ENCODE measurements around the gene PLPPR3.
"Not testable (repeated sequence)": the region's sequence is repeated elsewhere in the genome, so short reads cannot be mapped to it uniquely, and the experiment has no call there.

The PLPPR3 gene

GRCh38 chr19:853614-854220 is 32.0 kb upstream of the PLPPR3 start:
- not testable (repeated sequence) for DNase-seq (ENCODE audit: low spot score)

DNA sequence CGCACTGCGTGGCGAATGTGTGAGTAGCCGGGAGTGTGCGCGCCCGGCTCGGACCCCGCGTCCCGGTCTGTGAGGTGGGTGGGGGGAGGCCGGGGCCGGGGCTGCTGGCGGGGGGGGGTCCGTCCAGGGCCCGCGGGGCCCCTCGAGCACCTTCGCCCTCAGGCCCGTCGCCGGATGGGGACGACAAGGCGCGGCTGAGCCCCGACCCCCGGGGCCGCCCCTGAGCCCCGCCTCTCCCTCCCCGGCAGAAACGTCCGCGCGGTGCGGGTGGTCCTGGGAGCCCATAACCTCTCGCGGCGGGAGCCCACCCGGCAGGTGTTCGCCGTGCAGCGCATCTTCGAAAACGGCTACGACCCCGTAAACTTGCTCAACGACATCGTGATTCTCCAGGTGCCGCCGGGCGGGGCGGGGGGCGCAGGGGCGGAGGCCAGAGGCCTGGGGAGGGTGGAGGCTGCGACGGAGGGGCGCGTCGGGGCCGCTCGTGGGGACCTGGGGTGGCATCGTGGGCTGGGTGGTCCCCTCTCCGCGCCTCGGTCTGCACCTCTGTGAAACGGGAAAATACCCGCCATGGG is 31.3 kb upstream of the PLPPR3 start:
- no peak for DNase-seq (ENCODE audit: low spot score)

- no peak for DNase-seq (ENCODE audit: low spot score)
Observed at GRCh38 chr19:852136-853013, 30.6 kb upstream of the PLPPR3 start, which contains the start of gene ELANE. ELANE (plus strand) TSS chr19:852303; CDS start chr19:852329, 26 bp downstream.

DNA sequence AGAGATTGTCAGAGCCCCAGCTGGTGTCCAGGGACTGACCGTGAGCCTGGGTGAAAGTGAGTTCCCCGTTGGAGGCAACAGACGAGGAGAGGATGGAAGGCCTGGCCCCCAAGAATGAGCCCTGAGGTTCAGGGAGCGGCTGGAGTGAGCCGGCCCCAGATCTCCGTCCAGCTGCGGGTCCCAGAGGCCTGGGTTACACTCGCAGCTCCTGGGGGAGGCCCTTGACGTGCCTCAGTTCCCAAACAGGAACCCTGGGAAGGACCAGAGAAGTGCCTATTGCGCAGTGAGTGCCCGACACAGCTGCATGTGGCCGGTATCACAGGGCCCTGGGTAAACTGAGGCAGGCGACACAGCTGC is 29.2 kb upstream of the PLPPR3 start:
- no peak for DNase-seq (ENCODE audit: low spot score)

DNA sequence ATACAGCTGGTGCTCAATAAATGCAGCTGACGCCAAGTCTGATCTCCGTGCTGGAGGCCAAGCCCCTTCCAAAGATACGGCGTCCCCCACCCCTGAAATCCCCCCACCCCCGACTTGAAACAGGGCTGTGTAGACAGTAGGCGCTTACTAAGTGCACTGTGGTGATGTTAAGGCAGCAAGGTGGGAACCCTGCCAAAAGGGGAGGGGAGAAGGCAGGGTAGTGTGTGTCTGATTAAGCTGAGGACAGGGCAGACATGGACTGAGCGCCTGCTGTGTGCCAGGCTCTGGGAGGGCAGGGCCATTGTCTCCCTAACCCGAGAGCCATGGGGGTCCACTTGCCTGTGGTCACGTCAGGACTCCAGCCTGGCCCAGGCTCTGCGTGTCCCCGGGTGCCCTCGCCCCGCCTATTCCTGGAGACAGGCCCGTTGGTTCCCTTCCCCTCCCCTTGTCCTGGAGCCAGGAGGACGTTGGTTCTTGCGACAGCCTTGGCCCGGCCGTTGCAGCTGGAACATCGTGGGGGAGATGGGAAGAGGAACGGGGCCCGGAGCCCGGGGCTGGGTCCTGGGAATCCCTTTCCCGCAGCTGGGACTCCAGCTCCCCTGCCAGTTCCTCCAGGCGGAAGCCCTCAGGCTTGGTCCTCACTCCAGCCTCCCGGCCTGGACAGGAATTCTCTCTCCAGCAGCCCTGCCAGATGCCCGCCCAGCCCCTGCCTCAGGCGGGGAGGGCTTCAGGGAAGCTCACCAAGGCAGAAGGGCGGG is 28.6 kb upstream of the PLPPR3 start:
- peak; percentile 95 for DNase-seq (ENCODE audit: low spot score)

GRCh38 chr19:849195-849594 is 27.4 kb upstream of the PLPPR3 start:
- DNase-seq (ENCODE audit: low spot score) = not testable (repeated sequence)

DNA sequence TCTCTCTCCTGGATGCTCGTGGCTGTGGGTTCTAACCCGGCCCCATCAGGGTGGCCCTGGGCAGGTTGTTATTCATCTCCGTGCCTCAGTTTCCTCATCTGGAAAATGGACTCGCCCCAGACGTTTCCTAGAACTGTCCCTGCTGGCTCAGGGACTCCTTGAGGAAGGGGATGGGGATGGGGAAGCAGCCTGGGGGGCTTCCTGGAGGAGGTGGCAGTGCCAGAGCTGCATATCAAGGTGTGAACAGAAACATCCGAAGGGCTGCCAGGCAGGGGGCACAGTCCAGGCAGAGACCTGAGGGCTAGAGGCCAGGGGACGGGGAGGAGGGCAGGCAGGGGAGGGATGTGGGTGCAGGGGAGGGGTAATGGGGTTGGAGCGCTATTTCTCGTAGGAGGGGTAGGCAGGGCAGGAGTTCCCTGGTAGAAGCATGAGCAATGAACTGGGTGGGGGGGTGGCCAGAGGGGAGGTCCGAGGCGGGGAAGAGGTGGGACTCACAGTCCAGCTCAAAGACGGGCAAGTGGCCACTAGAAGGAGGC is 26.7 kb upstream of the PLPPR3 start:
- no peak for DNase-seq (ENCODE audit: low spot score)

DNA sequence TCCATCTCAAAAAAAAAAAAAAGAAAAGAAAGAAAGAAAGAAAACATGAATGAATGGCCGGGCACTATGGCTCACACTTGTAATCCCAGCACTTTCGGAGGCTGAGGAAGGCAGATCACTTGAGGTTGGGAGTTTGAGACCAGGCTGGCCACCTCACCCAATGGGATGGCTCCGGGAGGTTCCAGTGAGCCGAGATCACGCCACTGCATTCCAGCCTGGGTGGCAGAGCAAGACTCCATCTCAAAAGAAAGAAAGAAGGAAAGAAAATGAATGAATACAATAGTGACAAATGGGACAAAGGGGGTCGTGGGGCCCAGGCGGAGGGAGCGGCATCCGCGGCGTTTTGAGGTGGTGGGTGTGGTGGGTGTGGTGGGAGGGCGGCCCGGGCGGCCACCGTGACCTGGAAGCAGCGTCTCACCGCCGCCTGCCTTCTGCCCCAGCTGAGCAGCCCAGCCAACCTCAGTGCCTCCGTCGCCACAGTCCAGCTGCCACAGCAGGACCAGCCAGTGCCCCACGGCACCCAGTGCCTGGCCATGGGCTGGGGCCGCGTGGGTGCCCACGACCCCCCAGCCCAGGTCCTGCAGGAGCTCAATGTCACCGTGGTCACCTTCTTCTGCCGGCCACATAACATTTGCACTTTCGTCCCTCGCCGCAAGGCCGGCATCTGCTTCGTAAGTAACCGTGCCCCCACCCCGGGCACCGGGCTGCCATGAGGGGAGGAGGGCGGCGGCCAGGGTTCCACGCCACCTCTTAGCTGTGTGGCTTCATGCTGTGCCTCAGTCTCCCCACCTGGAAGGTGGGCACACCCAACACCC is 24.2 kb upstream of the PLPPR3 start:
- no peak for DNase-seq (ENCODE audit: low spot score)

DNA sequence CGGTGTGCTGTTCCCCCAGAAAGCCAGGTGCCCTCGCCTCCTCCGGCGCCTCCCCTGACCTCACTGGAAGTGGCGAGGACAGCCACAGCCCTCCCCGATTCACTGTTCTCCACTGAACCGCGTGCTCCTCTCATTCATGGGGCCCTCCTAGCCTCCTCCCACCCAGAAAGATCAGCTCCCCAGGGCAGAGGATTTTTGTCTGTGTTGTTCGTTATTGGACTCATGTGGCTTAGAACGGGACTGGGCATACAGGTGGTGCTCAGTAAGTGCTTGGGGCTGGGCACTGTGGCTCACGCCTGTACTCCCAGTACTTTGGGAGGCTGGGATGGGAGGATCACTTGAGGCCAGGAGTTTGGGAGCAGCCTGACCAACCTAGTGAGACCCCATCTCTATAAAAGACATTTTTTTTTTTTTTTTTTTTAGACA is 22.8 kb upstream of the PLPPR3 start:
- DNase-seq (ENCODE audit: low spot score) = no peak

- DNase-seq (ENCODE audit: low spot score) = no peak
Observed at GRCh38 chr19:843836-844545, 22.2 kb upstream of the PLPPR3 start.

- DNase-seq (ENCODE audit: low spot score) = no peak
Observed at GRCh38 chr19:843180-843835, 21.6 kb upstream of the PLPPR3 start.

- DNase-seq (ENCODE audit: low spot score) = not testable (repeated sequence)
Observed at GRCh38 chr19:842802-843179, 21.0 kb upstream of the PLPPR3 start.

GRCh38 chr19:840519-841206 is 18.9 kb upstream of the PLPPR3 start, which contains the start of gene PRTN3:
PRTN3 (plus strand) TSS chr19:840999; CDS start chr19:841009, 10 bp downstream.
- no peak for DNase-seq (ENCODE audit: low spot score)

DNA sequence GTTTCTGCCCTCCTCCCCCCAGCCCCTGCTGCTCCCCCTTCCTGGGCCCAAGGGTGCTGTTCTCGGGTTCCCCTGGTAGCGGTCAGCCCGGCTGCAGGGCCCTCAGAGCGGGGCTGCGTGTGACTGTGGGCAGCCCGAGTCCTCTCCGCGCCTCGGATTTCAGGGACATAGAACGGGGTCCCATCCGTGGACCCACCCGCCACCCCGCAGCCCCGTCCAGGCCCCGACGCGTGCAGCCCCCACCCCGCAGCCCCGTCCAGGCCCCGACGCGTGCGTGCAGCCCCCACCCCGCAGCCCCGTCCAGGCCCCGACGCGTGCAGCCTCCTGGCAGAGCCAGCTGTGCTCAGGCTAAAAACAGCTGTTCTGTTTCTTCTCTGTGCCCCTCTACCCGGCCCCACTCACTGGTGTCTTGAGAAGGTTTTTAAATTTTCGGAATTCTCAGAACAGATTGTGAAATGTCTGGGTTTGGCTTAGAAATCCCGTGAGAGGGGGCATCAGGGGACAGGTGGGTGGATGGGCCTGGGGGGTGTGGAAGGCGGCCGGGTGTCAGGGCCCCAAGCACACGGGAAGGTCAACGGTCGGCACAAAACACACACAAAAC is 13.6 kb upstream of the PLPPR3 start:
- DNase-seq (ENCODE audit: low spot score) = no peak

GRCh38 chr19:834216-834615 is 12.5 kb upstream of the PLPPR3 start:
- no peak for DNase-seq (ENCODE audit: low spot score)

GRCh38 chr19:831407-832369 is 9.9 kb upstream of the PLPPR3 start:
- no peak for DNase-seq (ENCODE audit: low spot score)

DNA sequence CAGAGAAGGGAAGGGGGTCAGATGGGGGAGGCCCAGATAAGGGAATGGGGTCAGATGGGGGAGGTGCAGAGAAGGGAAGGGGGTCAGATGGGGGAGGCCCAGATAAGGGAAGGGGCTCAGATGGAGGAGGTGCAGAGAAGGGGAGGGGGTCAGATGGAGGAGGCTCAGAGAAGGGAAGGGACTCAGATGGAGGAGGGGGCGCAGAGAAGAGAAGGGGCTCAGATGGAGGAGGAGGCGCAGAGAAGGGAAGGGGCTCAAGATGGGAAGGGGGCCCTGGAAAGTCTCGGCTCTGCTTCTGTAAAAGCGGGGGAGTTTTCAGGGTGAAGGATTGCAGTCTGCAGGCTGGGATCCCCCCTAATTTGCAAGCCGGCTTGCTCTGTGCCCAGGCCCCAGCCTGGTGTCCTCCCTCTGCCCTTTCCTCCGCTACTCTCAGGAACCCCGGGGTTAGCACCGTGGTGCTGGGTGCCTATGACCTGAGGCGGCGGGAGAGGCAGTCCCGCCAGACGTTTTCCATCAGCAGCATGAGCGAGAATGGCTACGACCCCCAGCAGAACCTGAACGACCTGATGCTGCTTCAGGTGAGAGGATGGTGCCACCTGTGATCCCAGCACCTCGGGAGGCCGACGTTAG is 7.5 kb upstream of the PLPPR3 start:
- no peak for DNase-seq (ENCODE audit: low spot score)

All from AG20443 (cell line).